HEK293 (cell line): ENCODE data around the gene CRLF2.

Source experiments
- CTCF ChIP-seq: fragments of 450-650 bp; formaldehyde crosslinking; IDR thresholded peaks from 2 replicates; pipeline ENCODE4 v1.5.1; 2016; ENCODE audit warnings: missing biosample characterization, missing genetic modification characterization
- KLF7 ChIP-seq: fragments of 450-650 bp; formaldehyde crosslinking; IDR thresholded peaks from 2 replicates; pipeline ENCODE4 v1.5.1; 2016; ENCODE audit warnings: missing biosample characterization, missing genetic modification characterization, borderline replicate concordance
- PRDM1 ChIP-seq: fragments of 450-650 bp; formaldehyde crosslinking; IDR thresholded peaks from 2 replicates; pipeline ENCODE4; 2016; ENCODE audit warnings: missing biosample characterization, missing genetic modification characterization
- ZFP37 ChIP-seq: fragments of 450-650 bp; formaldehyde crosslinking; IDR thresholded peaks from 2 replicates; pipeline ENCODE4 v1.5.1; 2016; ENCODE audit warnings: missing biosample characterization, missing genetic modification characterization
- ZNF426 ChIP-seq: fragments of 450-650 bp; formaldehyde crosslinking; IDR thresholded peaks from 2 replicates; pipeline ENCODE4 v1.5.1; 2017; ENCODE audit warnings: missing biosample characterization, missing genetic modification characterization, mild to moderate bottlenecking, inconsistent platforms, moderate library complexity
- ZNF558 ChIP-seq: fragments of 450-650 bp; formaldehyde crosslinking; IDR thresholded peaks from 2 replicates; pipeline ENCODE4 v1.5.1; 2016; ENCODE audit warnings: missing biosample characterization, missing genetic modification characterization
- ZNF626 ChIP-seq: fragments of 450-650 bp; sonication (Bioruptor Pico); formaldehyde crosslinking; IDR thresholded peaks from 2 replicates; pipeline ENCODE4 v1.5.1; 2018; ENCODE audit warnings: missing biosample characterization, missing genetic modification characterization, inconsistent platforms
- ZNF660 ChIP-seq: fragments of 450-650 bp; IDR thresholded peaks from 2 replicates; pipeline ENCODE4 v1.5.1; 2018; ENCODE audit warnings: missing biosample characterization, mild to moderate bottlenecking, missing genetic modification characterization
- ZNF670 ChIP-seq: fragments of 450-650 bp; formaldehyde crosslinking; IDR thresholded peaks from 2 replicates; pipeline ENCODE4 v1.5.1; 2016; ENCODE audit warnings: missing biosample characterization, missing genetic modification characterization, low read depth
- TF ChIP-seq, protein P1 (sequence below): fragments of 450-650 bp; IDR thresholded peaks from 2 replicates; pipeline ENCODE4 v1.5.1; 2018; ENCODE audit warnings: missing biosample characterization, missing genetic modification characterization
- TF ChIP-seq, protein P2 (sequence below): fragments of 450-650 bp; formaldehyde crosslinking; IDR thresholded peaks from 2 replicates; pipeline ENCODE4 v1.5.1; 2016; ENCODE audit warnings: missing biosample characterization, missing genetic modification characterization
- TF ChIP-seq, protein P3 (sequence below): fragments of 450-650 bp; formaldehyde crosslinking; IDR thresholded peaks from 2 replicates; pipeline ENCODE4 v1.5.1; 2016; ENCODE audit warnings: missing biosample characterization, missing genetic modification characterization
- TF ChIP-seq, protein P4 (sequence below): fragments of 450-650 bp; formaldehyde crosslinking; IDR thresholded peaks from 2 replicates; pipeline ENCODE4 v1.5.1; 2016; ENCODE audit warnings: missing biosample characterization, missing genetic modification characterization

DNA sequence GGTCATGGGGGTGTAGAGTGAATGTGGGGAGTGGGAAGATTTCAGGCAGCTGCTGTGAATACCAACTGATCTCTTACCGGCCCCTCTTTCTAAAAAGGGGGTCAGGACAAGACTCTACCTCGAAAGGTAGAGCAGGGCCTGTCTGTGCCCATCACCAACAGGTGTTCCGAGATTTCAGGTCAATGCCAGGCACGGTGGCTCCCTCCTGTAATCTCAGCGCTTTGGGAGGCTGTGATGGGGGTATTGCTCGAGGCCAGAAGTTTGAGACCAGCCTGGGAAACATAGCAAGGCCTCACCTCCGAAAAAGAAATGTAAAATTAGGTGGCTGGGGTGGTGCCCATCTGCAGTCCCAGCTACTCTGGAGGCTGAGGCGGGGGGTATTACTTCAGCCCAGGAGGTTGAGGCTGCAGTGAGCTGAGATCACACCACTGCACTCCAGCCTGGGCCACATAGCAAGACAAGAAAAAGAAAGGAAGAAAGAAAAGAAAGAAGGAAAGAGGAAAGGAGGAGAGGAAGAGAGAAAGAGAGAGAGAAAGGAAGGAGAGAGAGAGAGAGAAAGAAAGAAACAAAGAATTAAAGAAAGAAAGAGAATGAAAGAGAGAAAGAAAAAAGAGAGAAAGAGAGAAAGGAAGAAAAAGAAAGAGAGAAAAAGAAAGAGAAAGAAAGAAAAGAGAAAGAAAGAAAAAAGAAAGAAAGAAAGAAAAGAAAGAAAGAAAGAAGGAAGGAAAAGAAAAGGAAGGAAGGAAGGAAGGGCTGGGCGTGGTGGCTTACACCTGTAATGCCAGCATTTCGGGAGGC is 50.1 kb downstream of the CRLF2 start:
- no peak for TF ChIP-seq CTCF
- no peak for TF ChIP-seq ZNF426 (tag by site-specific recombination)
- TF ChIP-seq, protein P1, sequence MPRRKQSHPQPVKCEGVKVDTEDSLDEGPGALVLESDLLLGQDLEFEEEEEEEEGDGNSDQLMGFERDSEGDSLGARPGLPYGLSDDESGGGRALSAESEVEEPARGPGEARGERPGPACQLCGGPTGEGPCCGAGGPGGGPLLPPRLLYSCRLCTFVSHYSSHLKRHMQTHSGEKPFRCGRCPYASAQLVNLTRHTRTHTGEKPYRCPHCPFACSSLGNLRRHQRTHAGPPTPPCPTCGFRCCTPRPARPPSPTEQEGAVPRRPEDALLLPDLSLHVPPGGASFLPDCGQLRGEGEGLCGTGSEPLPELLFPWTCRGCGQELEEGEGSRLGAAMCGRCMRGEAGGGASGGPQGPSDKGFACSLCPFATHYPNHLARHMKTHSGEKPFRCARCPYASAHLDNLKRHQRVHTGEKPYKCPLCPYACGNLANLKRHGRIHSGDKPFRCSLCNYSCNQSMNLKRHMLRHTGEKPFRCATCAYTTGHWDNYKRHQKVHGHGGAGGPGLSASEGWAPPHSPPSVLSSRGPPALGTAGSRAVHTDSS (tag by site-specific recombination) = no peak
- TF ChIP-seq, protein P2, sequence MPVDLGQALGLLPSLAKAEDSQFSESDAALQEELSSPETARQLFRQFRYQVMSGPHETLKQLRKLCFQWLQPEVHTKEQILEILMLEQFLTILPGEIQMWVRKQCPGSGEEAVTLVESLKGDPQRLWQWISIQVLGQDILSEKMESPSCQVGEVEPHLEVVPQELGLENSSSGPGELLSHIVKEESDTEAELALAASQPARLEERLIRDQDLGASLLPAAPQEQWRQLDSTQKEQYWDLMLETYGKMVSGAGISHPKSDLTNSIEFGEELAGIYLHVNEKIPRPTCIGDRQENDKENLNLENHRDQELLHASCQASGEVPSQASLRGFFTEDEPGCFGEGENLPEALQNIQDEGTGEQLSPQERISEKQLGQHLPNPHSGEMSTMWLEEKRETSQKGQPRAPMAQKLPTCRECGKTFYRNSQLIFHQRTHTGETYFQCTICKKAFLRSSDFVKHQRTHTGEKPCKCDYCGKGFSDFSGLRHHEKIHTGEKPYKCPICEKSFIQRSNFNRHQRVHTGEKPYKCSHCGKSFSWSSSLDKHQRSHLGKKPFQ (tag by site-specific recombination) = no peak
- TF ChIP-seq, protein P3, sequence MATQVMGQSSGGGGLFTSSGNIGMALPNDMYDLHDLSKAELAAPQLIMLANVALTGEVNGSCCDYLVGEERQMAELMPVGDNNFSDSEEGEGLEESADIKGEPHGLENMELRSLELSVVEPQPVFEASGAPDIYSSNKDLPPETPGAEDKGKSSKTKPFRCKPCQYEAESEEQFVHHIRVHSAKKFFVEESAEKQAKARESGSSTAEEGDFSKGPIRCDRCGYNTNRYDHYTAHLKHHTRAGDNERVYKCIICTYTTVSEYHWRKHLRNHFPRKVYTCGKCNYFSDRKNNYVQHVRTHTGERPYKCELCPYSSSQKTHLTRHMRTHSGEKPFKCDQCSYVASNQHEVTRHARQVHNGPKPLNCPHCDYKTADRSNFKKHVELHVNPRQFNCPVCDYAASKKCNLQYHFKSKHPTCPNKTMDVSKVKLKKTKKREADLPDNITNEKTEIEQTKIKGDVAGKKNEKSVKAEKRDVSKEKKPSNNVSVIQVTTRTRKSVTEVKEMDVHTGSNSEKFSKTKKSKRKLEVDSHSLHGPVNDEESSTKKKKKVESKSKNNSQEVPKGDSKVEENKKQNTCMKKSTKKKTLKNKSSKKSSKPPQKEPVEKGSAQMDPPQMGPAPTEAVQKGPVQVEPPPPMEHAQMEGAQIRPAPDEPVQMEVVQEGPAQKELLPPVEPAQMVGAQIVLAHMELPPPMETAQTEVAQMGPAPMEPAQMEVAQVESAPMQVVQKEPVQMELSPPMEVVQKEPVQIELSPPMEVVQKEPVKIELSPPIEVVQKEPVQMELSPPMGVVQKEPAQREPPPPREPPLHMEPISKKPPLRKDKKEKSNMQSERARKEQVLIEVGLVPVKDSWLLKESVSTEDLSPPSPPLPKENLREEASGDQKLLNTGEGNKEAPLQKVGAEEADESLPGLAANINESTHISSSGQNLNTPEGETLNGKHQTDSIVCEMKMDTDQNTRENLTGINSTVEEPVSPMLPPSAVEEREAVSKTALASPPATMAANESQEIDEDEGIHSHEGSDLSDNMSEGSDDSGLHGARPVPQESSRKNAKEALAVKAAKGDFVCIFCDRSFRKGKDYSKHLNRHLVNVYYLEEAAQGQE (tag by site-specific recombination) = no peak
- TF ChIP-seq, protein P4, sequence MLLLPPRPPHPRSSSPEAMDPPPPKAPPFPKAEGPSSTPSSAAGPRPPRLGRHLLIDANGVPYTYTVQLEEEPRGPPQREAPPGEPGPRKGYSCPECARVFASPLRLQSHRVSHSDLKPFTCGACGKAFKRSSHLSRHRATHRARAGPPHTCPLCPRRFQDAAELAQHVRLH (tag by site-specific recombination) = no peak
- TF ChIP-seq ZNF670 (tag by site-specific recombination) = no peak
- TF ChIP-seq ZFP37 (tag by site-specific recombination) = no peak
- no peak for TF ChIP-seq KLF7 (tag by site-specific recombination)
- peak; percentile 70; the same call in 1 of the 2 replicates for TF ChIP-seq PRDM1
- TF ChIP-seq ZNF558 (tag by site-specific recombination) = no peak
- TF ChIP-seq ZNF660 (tag by site-specific recombination) = no peak
- no peak for TF ChIP-seq ZNF626
